Astrocyte of the hippocampus (primary cell): ENCODE data around the gene STXBP5L.
"Not testable (repeated sequence)": the region's sequence is repeated elsewhere in the genome, so short reads cannot be mapped to it uniquely, and the experiment has no call there.

ENCODE experiments used
- DNase-seq: peaks from one replicate; pipeline ENCODE4 v3.0.0; 2011; ENCODE audit warnings: low read depth, low spot score

The STXBP5L gene

DNA sequence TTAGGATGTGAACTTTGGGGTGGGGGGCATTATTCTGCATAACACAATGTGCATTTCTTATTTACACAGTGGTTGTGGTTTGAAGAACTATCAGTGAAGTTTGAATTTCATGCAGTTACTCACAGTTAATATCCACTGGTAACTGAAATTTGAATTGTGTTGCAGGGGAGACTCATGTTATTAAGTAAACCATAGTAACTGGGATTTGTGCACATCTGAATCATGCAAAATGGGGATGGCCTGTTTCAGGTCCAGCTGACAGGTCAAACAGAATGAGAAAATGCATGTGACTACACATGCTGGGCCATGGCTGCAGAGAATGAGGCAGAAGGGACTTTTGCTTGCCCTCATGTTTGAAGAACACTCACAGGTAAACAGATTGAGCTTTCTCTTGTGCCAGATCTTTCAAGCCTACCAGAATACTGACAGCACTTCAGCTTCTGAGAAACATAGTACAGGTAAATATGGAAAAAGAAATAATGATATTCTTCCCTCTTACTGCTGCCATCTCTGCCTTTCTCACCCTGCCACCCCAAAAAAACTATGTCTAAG lies 522.7 kb downstream of the STXBP5L start:
- no peak for DNase-seq

DNA sequence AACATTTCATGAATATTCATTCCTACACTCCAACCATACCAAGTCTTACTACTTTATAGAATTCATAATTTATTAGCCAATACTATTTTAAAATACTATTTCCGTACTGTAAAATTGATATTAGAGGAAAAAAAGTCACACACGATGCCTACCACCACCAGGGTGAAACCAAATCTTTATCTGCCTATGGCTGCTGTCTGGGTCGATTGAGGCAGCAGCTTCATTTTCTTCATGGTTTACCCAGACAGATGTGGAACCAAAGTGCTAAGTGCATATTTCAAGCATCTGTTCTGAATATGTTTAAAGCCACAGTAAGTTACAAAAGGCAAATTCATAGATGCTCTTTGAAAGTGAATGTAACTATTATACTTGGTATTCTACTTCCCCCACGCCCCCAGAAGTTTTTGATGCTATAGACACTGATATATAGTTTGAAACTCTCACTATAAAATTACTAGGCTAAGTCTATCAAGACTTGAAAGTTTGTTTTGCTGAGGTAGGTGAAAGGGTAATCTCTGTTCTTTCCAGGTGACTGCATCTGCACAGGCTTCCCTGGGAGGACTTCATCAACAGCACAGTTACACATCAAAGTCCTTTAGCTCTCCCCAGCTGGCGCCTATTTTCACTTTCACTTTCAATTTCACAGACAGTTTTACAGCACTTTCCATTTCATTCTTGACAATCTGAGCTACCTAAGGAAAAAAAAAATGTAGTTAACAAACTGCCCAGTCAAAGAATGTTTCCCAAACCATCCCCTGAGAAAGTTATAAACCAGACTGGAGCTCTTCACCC lies 523.9 kb downstream of the STXBP5L start:
- DNase-seq, result peak; percentile 68

DNA sequence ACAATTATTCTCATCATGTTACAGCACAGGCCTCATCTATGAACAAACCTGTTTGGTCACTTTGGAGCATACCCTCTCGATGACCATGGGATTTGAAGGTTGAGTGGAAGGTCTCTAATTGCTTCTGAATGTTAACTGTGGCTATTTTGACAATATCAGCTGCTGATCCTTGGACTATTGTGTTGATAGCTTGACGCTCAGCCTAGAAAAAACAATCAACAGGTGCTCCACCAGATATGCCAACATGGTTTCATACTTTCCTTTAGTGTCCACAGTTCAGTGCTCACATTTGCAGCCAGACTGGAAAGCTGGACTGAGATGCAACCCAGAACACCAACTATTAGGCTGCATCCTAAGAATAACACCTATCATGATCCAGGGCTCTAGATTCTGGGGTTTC lies 528.1 kb downstream of the STXBP5L start:
- DNase-seq, result no peak

DNA sequence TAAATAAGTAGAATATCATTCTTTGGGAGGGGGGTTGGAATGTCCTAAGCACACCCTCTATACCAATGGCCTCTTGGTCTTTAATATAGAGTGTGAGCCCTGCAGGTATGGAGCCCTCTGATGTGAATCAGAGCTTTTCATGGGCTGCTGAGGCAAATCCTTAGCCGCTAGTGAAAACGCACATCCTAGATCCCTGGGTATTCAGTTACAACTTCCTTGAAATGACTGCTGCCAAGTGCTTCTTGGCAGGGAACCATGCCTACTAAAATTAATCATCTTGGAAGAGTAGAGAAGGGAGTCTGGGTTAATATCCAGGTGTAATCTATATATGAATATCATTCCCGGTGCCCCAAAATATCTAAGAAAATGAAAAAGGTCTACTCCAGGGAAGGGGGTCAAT lies 528.6 kb downstream of the STXBP5L start:
- peak; percentile 40 for DNase-seq

DNA sequence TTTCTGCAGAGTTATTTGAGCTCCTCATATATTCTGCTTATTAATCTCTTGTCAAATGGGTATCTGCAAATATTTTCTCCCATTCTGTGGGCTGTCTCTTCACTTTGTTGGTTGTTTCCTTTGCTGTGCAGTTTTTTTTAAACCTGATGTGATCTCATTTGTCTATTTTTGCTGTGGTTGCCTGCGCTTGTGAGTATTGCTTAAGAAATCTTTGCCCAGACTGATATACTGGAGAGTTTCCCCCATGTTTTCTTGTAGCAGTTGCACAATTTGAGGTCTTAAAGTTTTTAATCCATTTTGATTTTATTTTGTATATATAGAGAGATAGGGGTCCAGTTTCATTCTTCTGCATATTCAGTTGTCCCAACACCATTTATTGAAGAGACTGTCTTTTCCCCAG lies 535.5 kb downstream of the STXBP5L start:
- no peak for DNase-seq

DNA sequence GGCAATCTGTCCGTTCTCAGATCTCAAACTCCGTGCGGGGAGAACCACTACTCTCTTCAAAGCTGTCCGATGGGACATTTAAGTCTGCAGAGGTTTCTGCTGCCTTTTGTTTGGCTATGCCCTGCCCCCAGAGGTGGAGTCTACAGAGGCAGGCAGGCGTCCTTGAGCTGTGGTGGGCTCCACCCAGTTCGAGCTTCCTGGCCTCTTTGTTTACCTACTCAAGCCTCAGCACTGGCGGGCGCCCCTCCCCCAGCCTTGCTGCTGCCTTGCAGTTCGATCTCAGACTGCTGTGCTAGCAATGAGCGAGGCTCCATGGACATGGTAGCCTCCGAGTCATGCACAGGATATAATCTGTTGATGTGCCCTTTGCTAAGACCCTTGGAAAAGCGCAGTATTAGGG lies 543.7 kb downstream of the STXBP5L start:
- not testable (repeated sequence) for DNase-seq

DNA sequence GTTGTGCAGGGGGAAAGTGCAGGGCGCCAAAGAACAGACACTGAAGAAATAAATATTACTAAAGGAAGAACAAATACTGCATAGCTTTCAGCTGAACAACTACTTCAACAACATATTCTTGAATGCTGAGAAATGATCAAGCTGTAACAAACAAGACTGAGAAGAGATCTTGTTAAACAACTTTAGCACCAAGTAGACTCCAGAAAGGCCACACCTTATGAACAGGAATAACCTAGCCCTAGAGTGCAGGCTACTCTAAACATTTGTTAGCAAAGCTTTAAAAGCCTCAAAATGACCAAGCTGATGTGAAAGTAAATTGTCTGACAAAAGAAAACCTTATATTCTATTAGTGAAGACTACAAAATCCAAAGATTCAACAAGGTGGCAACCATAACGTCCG lies 554.6 kb downstream of the STXBP5L start:
- DNase-seq, result no peak

DNA sequence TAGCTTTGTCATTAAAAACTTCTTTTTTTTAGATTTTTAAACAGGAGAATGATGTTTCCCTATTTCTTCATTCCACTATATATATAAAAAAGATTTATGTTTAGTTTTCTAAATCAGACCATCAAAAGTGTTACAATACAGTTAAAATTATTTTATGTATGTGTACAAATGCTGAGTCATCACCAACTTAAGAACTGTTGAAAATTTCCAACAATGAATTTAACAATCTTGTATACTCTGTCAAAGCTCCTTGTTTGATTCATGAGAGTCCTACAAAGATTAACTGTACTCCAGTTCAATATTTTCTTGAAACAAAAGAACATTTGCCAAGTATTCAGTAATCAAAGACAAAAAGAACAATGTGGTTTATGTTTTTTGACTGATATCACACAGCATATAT lies 555.7 kb downstream of the STXBP5L start:
- no peak for DNase-seq

DNA sequence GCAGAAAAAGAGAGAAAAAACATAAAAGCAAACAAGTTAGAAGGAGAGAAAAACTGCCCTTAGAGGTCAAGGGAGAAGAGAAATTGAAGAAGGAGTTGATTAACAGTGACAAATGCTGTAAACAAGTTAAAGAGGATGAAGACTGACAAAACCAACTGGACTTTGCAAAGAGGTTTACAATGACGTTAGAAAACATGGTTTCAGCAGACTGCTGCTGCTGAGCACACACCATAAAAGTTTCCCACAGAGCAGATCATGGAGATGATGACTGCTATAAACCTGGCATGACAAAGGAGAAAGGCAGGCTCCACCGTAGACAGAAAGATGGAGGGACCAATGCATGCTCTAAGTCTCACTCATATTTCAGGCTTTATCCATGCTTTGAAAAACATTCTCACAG lies 559.1 kb downstream of the STXBP5L start:
- no peak for DNase-seq

DNA sequence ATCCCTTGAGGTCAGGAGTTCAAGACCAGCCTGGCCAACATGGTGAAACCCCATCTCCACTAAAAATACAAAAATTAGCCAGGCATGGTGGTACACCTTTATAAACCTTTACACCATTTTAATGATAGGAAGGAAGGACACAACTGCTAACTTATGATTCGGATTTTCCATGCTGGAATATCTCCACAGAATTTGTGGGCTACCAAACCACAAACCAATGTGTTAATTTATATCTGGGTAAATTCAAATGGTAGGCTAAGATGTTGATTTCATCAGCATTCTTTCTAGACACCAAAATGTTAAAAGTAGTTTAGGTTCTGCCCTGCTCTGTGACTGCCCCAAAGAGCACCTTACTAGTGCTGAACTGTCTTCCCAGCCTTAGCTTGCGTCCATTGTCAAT lies 565.0 kb downstream of the STXBP5L start:
- peak; percentile 52 for DNase-seq
